EL (cell line): ENCODE measurements around the gene LAPTM4A.
A peak's percentile ranks its signal among the peaks of the same experiment; 100 is the strongest.

Source experiments
- DNase-seq: peaks from one replicate; pipeline ENCODE4 v3.0.0-alpha.2; 2016

LAPTM4A gene

GRCh38 chr2:20015482-20016083 is 35.8 kb downstream of the LAPTM4A start:
- peak; percentile 58 for DNase-seq

- no peak for DNase-seq
Observed at GRCh38 chr2:20013126-20013849, 38.1 kb downstream of the LAPTM4A start.

- peak; percentile 51 for DNase-seq
Observed at GRCh38 chr2:20012282-20013125, 38.9 kb downstream of the LAPTM4A start, which contains the start of gene MATN3. Gene MATN3, minus strand, starts transcription at chr2:20012668. Its CDS starts 37 bp downstream, at chr2:20012631.

- no peak for DNase-seq
Observed at GRCh38 chr2:20012032-20012281, 39.5 kb downstream of the LAPTM4A start.

GRCh38 chr2:20011276-20012031 is 40.0 kb downstream of the LAPTM4A start:
- no peak for DNase-seq

GRCh38 chr2:20008703-20009102 is 42.7 kb downstream of the LAPTM4A start:
- no peak for DNase-seq

GRCh38 chr2:20005891-20006470 is 45.4 kb downstream of the LAPTM4A start:
- DNase-seq = no peak

- DNase-seq = no peak
Observed at GRCh38 chr2:20005067-20005627, 46.3 kb downstream of the LAPTM4A start.

- no peak for DNase-seq
Observed at GRCh38 chr2:20001361-20001863, 50.0 kb downstream of the LAPTM4A start.

- DNase-seq = no peak
Observed at GRCh38 chr2:19993731-19994130, 57.7 kb downstream of the LAPTM4A start.

- DNase-seq = no peak
Observed at GRCh38 chr2:19991895-19992294, 59.5 kb downstream of the LAPTM4A start.

- no peak for DNase-seq
Observed at GRCh38 chr2:19990416-19990728, 61.1 kb downstream of the LAPTM4A start.

- DNase-seq = peak; percentile 89
Observed at GRCh38 chr2:19989667-19990415, 61.6 kb downstream of the LAPTM4A start, which contains the start of gene WDR35. Gene WDR35, minus strand, starts transcription at chr2:19990105. Its CDS starts 90 bp downstream, at chr2:19990015.

GRCh38 chr2:19989342-19989666 is 62.1 kb downstream of the LAPTM4A start:
- no peak for DNase-seq

GRCh38 chr2:19988600-19988999 is 62.8 kb downstream of the LAPTM4A start:
- no peak for DNase-seq

- DNase-seq = no peak
Observed at GRCh38 chr2:19987936-19988335, 63.5 kb downstream of the LAPTM4A start.
